GM21528 (cell line): Measurements from ENCODE around the gene LRRC46.

Experiments
- ATAC-seq: cut with Tn5 transposase; IDR thresholded peaks from one replicate; pipeline ENCODE4 v1.9.1; 2021; ENCODE audit warnings: mild to moderate bottlenecking, moderate library complexity; ENCODE audit not compliant: unreplicated experiment, low FRiP score

The LRRC46 gene

GRCh38 chr17:47831003-47831933, at the start of gene LRRC46, which contains the start of gene MRPL10:
LRRC46 (plus strand) TSS chr17:47831670; CDS start chr17:47831990, 320 bp downstream.
MRPL10 (minus strand) TSS chr17:47831541; CDS start chr17:47831511, 30 bp downstream.
- ATAC-seq, result peak; percentile 59

DNA sequence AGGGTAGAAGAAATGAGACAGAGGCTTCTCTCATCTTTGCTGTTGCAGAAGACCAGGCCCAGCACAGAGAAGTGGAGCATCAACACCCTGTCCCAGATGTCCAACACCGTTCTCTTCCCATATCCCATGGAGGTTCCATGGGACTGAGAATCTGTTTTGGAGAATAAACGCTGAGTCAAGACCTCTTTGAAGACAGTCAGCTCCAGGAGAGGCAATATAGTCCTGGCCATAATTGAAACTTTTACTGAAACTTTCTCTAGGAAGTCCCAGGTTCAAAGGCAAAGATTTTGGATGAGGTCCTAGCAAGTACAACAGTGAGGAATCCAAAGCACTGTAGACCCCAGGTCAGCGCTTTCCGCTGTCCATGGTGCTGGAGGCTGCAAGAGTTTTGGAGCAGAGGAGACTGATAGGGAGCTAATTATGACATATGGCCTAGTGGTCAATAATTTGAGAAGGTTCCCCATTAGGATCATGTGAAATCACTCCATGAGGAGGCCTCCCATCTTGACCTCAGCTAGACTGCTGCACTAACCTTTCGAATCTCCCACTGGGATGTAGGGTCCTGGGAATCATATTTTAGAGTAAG, 45.8 kb upstream of the LRRC46 start:
- no peak for ATAC-seq

DNA sequence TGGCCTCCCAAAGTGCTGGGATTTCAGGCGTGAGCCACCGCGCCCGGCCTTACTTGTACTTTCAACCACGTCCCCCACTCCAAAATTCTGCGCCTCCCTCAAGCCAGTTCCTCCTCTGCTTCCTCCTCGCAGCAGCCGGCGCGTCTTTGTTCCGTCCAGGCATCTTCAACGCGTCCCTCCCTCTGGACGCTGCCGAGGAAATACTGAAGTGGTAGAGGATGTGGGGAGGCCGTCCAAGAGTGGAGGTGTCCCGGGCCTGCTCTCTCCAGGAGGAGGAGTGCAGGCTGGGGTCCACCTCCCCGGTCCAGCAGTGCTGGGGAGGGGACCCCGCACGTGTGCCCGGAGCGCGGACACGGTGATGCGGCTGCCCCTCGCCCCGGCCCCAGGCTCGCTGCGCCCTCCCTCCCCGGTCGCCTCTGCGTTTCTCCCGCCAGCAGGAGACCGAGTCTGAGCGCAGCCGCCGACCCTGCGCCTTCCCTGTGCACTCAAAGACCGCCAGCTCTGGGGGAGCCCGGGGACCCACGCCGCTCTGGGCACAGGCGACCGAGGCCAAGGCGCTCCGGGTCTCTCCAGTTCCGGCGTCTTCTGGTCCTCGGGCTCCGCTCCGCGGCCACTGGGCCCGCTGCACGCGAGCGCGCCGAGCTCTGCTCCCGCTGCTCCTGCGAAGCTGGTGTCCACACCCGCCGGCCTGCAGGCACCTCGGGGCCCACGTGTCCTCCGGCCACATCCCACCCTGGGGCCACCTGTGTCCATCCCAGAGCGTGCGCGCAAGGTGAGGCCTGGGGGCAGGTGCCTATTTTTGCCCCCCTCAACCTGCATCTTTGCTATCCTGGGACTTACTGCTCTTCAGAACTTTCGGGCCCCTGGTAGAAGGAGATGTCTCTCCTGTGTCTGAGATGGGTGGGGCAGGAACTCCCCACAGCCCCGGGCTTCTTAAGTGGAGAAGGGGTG, 41.6 kb upstream of the LRRC46 start:
- ATAC-seq, result no peak

GRCh38 chr17:47791025-47791424, 40.4 kb upstream of the LRRC46 start:
- ATAC-seq, result no peak

- no peak for ATAC-seq
These were observed 39.0 kb upstream of the LRRC46 start for GRCh38 chr17:47792457-47792856.

DNA sequence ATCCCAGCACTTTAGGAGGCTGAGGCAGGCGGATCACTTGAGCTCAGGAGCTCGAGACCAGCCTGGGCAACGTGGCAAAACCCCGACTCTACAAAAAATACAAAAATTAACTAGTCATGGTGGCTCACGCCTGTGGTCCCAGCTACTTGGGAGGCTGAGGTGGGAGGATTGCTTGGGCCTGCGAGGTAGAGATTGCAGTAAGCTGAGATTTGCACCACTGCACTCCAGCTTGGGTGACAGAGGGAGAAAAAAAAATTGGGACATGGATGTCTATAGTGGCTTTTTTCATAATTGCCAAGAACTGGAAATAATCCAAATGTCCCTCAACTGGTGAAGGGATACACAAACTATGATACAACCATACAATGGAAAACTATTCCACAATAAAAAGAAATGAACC, 38.5 kb upstream of the LRRC46 start:
- ATAC-seq, result no peak

- ATAC-seq, result no peak
These were observed 33.7 kb upstream of the LRRC46 start for GRCh38 chr17:47797797-47798196.

GRCh38 chr17:47800686-47801085, 30.8 kb upstream of the LRRC46 start:
- ATAC-seq, result no peak

DNA sequence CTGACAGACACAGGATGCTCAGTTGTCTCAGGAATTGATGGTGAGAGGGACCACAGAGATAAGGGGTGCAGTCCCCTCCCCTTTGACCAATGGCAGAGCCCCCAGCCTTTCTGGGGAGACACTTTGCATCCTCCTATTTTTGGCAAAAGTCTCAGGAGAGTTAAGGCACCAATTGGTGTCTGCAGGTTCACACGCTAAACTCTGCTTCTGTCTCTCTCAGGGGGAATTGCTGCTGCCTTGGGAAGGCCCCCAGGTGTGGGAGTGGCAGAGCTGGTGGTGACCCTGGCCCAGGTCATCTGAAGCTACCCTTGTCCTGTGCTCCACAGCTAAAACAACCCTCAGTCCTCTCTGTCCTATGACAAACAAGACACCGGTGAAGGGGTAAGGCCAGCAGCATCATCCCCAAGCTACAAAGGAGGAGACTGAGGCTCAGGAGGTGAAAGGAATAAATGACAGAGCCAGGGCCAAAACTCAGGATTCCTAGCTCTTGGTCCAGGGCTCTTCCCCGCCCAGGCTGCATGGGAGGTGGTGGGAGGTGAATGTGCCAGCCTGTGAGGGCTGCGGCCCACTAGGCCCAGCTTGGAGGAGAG, 30.2 kb upstream of the LRRC46 start:
- ATAC-seq, result no peak

DNA sequence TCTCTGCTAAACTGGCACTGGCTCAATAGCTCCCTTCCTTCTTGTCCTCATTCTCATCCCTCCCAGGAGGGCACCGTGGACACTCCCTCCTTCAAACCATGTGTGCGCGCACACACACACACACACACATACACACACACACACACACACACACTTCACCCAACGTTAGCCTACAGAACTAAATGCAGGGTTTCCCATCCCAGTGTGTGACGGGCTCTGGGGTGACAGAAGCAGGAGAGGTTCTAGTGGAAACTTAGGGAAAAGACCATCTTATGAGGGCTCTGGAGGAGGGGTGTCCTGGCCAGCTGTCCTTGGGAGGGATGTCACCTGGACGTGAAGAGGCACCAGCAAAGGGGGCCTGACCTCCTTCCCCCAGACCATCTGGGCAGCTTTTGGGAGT, 29.6 kb upstream of the LRRC46 start:
- ATAC-seq, result no peak

GRCh38 chr17:47802341-47803022, 29.0 kb upstream of the LRRC46 start:
- ATAC-seq, result no peak

DNA sequence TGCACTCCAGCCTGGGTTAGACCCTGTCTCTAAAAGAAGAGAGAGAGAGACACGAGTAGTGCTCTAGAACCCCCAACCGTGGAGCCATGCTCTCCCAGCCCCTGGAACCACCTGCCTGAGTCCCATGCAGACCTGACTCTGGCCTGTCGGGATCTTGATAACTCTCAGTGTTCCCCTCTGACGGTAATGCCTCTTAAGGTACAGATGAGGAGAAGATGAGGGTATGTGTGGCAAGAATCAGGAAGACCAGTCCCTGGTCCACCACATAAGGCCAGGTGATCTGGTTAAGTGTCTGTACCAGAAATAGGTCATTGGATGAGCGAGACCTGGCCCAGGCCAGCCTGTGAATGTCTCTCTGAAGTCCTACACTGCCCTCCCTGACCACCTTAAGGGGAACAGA, 28.3 kb upstream of the LRRC46 start:
- no peak for ATAC-seq

- ATAC-seq, result no peak
These were observed 27.7 kb upstream of the LRRC46 start for GRCh38 chr17:47803751-47804150.

DNA sequence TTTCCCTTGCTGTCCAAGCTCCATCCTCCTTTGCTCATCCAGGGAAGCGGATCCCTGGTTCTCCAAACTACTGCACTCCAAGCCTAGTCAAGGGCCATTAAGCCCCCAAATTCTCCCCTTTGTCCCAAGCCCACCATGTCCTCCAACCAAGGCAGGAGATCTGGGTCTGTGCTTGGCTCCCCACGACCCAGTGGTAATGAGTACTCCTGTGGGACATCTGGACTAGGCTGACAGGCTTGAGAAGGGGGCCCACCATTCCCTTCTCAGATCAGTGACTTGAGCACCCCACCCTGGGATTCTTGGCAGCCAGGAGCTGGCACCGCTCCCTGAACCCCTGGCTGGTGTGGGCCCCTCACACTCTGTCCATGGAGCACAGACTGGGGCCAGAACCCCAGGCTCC, 27.0 kb upstream of the LRRC46 start:
- ATAC-seq, result no peak

DNA sequence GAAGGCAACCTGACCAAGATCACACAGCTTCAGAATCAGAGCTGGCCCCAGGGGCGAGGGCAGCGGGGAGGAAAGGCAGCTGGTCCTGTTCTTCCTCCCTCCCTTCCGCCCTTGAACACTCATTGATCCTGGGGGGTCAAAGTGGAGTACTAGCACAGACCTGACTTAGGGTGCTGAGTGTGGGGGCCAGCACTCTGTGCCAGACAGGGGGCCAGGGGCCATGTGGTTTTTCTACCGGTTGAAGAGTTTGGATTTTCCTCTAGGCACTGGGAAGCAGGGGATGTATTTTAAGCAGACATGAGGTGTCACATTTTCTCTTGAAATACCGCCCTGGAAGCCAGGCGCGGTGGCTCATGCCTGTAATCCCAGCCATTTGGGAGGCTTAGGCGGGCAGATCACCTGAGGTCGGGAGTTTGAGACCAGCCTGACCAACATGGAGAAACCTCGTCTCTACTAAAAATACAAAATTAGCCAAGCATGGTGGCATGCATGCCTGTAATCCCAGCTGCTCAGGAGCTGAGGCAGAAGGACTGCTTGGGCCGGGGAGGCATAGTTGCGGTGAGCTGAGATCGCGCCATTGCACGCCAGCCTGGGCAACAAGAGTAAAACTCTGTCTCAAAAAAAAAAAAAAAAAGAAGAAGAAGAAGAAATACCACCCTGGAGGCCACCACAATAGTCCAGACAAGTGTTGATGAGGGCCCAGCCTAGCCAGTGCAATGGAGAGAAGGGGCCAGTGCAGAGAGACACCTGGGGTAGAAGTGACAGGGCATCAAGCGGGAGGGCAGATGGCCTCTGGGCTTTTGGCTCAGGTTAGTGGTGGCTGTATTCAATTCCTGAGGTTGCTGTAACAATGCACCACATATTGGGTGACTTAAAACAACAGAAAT, 25.2 kb upstream of the LRRC46 start:
- no peak for ATAC-seq

DNA sequence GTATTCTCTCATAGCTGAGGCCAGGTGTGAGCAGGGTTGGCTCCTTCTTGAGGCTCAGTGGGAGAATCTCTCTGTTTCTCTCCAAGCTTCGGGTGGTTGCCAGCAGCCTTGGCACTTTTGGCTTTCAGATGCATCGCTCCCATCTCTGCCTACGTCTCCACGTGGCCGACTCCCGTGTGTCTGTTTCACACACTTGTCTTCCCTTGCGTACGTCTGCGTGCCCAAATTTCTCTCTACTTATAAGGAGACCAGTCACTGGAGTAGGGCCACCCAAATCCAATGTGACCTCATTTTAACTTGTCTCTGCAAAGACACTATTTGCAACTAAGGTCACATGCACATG, 24.6 kb upstream of the LRRC46 start:
- ATAC-seq, result no peak

DNA sequence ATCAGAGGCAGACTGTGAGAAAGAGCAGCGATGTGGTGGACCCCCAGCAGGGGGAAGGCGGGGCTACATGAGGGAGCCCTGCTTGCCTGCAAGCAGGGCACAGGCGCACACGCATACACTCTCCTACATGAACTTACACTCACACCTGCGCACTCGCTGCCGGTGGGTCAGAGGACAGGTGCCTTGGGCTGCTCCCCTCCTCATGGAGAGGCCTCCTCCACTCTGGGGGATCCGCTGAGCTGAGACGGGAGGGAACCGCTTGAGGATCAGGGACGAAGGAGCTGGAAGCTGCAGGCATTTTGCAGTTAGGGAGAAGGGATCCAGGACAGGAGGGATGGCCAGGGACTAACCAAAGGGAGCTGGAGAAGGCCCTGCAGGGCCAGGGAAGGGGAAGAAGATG, 24.0 kb upstream of the LRRC46 start:
- ATAC-seq, result no peak

DNA sequence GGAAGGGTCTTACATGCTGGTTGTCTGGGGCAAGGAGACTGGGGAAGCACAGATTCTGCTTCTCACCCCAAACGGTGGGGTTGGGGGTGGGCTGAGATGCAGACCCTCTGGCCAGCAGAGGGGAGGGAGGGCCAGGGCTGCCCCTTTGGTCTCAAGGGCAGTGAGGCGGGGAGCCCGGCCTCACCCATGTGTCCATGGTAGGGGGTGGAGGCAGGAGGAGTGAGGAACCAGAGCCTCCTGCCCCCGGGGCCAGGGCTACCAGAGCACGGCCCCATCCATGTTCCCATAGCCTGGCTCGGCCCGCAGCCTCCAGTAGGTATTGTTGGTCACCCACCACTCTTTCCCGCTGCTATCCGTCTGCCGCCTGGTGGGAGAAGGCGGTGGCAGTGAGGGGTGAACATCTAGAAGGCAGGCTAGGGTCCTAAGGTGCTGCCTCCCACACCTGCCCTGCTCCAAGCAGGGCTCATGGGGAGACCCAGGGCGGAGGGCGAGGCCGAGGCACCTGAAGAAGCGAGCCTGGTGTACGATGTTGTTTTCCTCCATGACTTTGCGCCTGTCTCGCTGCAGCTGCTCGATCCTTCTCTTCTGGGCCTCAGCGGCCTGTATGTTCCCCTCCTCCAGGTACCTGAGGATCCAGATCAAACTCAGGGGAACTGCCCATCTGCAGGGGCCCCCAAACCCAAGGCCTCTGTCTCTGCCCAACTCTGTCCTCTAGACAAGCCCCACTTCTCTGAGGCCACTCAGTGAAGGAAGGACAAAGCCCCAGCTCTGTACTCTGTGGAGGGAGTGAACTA, 23.2 kb upstream of the LRRC46 start:
- no peak for ATAC-seq
